Fibroblast of lung (primary cell): ENCODE data around the gene EXOC6. TPM values are rescaled to one million over a fixed set of nuclear protein-coding genes. Genes with fewer than 3 reads are reported as not detected.

Source experiments
- DNase-seq, 2 donors: peaks; one replicate each; pipeline versions ENCODE4 v3.0.0 to v3.0.0-alpha.2; 2010; ENCODE audit warnings: low read depth in 2 of 2
- H2AFZ ChIP-seq: 2 replicates; pipeline ENCODE4 v1.5.1; 2012; ENCODE audit warnings: low read length, control low read depth, inconsistent platforms
- H3K27ac ChIP-seq: 2 replicates; pipeline ENCODE4 v1.5.1; 2011; ENCODE audit warnings: low read length, control low read depth; ENCODE audit not compliant: insufficient read depth
- H3K27me3 ChIP-seq: 2 replicates; pipeline ENCODE4 v1.5.1; 2011; ENCODE audit warnings: mild to moderate bottlenecking, low read length; ENCODE audit not compliant: control insufficient read depth, insufficient read depth
- H3K36me3 ChIP-seq: 2 replicates; pipeline ENCODE4 v1.5.1; 2011; ENCODE audit warnings: low read length; ENCODE audit not compliant: control insufficient read depth, insufficient read depth
- H3K4me1 ChIP-seq: 2 replicates; pipeline ENCODE4 v1.5.1; 2011; ENCODE audit warnings: low read length; ENCODE audit not compliant: control insufficient read depth, insufficient read depth; ENCODE audit errors: extremely low read depth
- H3K4me2 ChIP-seq: 2 replicates; pipeline ENCODE4 v1.5.1; 2011; ENCODE audit warnings: low read length, control low read depth; ENCODE audit not compliant: insufficient read depth; ENCODE audit errors: extremely low read depth
- H3K4me3 ChIP-seq, 4 experiments: fragments of 200-600 bp in 1 of 4; sonication (generic) in 1 of 4; replicated peaks in 1 of 4; 2 replicates each; pipeline ENCODE4 v1.5.1; 2011 to 2016; ENCODE audit warnings: low read length in 4 of 4, low read depth in 3 of 4, mild to moderate bottlenecking in 3 of 4, control low read depth in 2 of 4, inconsistent platforms in 1 of 4, mixed read lengths in 1 of 4; ENCODE audit not compliant: insufficient read depth in 1 of 4; ENCODE audit errors: control extremely low read depth in 1 of 4
- H3K79me2 ChIP-seq: 2 replicates; pipeline ENCODE4 v1.5.1; 2012; ENCODE audit warnings: mild to moderate bottlenecking, low read length, inconsistent platforms; ENCODE audit not compliant: control insufficient read depth, insufficient read depth
- H3K9ac ChIP-seq: 2 replicates; pipeline ENCODE4 v1.5.1; 2011; ENCODE audit warnings: mild to moderate bottlenecking, low read length, control low read depth; ENCODE audit not compliant: insufficient read depth
- H3K9me3 ChIP-seq: 2 replicates; pipeline ENCODE4 v1.5.1; 2012; ENCODE audit warnings: low read depth, low read length; ENCODE audit not compliant: control insufficient read depth, insufficient read depth
- H4K20me1 ChIP-seq: 2 replicates; pipeline ENCODE4 v1.5.1; 2011; ENCODE audit warnings: low read length; ENCODE audit not compliant: control insufficient read depth, insufficient read depth; ENCODE audit errors: extremely low read depth
- CTCF ChIP-seq, 2 donors: IDR thresholded peaks in 1 of 2; conservative IDR thresholded peaks in 1 of 2; 1 replicate in 1 of 2; 2 replicates in 1 of 2; pipeline ENCODE4 v1.5.1; 2011 to 2012; ENCODE audit warnings: low read length in 2 of 2, control low read depth in 1 of 2, inconsistent platforms in 1 of 2, low read depth in 1 of 2, mild to moderate bottlenecking in 1 of 2
- EZH2 ChIP-seq: IDR thresholded peaks from 2 replicates; pipeline ENCODE4 v1.5.1; 2012; ENCODE audit warnings: low read length, control low read depth, mild to moderate bottlenecking; ENCODE audit errors: missing control alignments
- polyA plus RNA-seq, 2 donors: library from polyadenylated mRNA; depleted of rRNA in 1 of 2; stranded (reverse) in 1 of 2; unstranded in 1 of 2; fragments of >200 nt; gene quantifications; 2 replicates each; pipeline ENCODE4 v1.2.1, GENCODE V29; 2011 to 2012; ENCODE audit warnings: missing spikeins in 1 of 2
- total RNA-seq: library from RNA; depleted of rRNA; stranded (reverse); fragments of >200 nt; gene quantifications from 2 replicates; pipeline ENCODE4 v1.2.1, GENCODE V29; 2014

EXOC6 gene
- total and polyA plus RNA-seq, 2 donors (not counting 1 experiment from before 2014, with no cell fraction given) = 6.2 to 9.2 TPM

DNA sequence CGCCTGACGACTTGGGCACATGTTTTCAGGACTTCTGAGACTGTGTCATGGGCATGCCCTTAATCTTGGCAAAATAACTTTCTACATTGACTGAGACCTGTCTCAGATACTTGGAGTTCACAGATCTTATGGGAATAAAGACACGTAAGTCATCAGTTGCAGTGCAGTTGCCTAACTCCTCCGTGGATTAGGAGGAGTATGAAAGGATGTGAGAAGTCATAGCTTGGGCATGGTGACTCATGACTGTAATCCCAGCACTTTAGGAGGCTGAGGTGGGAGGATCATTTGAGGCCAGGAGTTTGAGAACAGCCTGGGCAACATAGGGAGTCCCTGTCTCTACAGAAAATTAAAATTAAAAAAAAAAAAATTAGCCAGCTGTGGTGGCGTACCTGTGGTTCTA is 49.6 kb downstream of the EXOC6 start:
- Histone ChIP-seq H3K4me3 (no peak overlapping the region), H3K27me3 (no peaks in the 10 kb centered on the region), H2AFZ (no peak overlapping the region), H3K4me2 (no peak overlapping the region), H3K4me1 (no peaks in the 10 kb centered on the region), H3K9ac (no peak overlapping the region), H3K36me3 (no peaks in the 10 kb centered on the region), H3K9me3 (no peaks in the 10 kb centered on the region), H4K20me1 (no peaks in the 10 kb centered on the region), H3K27ac (no peak overlapping the region), H3K79me2 (no peaks in the 10 kb centered on the region)
- no peak for DNase-seq
- TF ChIP-seq EZH2 (no peak), CTCF (conservative IDR thresholded peaks at IDR 0.05 in 1 of 2, IDR thresholded peaks at IDR 0.05 in 1 of 2; ENCODE audit: low read depth in 1 of 2, low read length in 2 of 2) (no peak)

DNA sequence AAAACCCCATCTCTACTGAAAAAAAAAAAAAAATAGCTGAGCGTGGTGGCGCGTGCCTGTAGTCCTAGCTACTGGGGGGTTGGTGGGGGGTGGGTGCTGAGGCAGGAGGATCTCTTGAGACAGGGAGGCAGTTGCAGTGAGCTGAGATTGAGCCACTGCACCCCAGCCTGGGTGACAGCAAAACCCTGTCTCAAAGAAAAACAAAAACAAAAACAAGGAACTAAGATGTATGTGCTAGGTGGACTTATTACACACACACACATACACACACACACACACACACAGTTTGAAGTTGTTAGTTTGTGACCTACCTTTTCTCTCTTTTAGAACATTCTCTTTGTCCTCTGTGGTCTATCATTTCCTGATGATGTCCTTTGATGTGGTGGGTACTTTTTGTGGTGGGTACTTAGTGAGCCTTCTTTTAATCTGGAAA is 53.5 kb downstream of the EXOC6 start:
- no peaks in the 10 kb centered on the region for H3K4me1 ChIP-seq
- H3K9me3 ChIP-seq = no peaks in the 10 kb centered on the region
- H3K4me3 ChIP-seq = no peak overlapping the region
- H3K27me3 ChIP-seq = no peaks in the 10 kb centered on the region
- H3K27ac ChIP-seq = no peak overlapping the region
- no peaks in the 10 kb centered on the region for H3K79me2 ChIP-seq
- H3K4me2 ChIP-seq = no peak overlapping the region
- no peak overlapping the region for H2AFZ ChIP-seq
- H3K36me3 ChIP-seq = no peaks in the 10 kb centered on the region
- DNase-seq = no peak
- no peaks in the 10 kb centered on the region for H4K20me1 ChIP-seq
- H3K9ac ChIP-seq = no peak overlapping the region
- TF ChIP-seq CTCF (conservative IDR thresholded peaks at IDR 0.05 in 1 of 2, IDR thresholded peaks at IDR 0.05 in 1 of 2; ENCODE audit: low read depth in 1 of 2, low read length in 2 of 2) = no peak
- no peak for TF ChIP-seq EZH2

DNA sequence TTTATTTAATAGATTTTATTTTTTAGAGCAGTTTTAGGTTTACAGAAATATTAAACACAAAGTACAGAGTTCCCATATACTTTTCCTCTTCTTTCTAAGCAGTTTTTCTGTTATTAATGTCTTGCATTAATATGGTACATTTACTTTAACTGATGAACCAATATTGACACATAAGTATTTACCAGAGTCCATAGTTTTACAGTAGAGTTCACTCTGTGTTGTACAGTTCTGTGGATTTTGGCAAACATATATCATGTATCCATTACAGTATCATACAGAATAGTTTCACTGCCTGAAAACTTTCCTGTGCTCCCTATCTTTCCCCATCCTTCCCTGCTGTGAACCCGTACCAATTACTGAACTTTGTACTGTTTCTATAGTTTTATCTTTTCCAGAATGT is 55.3 kb downstream of the EXOC6 start:
- Histone ChIP-seq H3K4me1 (no peaks in the 10 kb centered on the region), H3K4me2 (no peak overlapping the region), H3K27ac (no peak overlapping the region), H3K9me3 (no peaks in the 10 kb centered on the region), H3K36me3 (no peaks in the 10 kb centered on the region), H4K20me1 (no peaks in the 10 kb centered on the region), H3K27me3 (no peaks in the 10 kb centered on the region), H3K9ac (no peak overlapping the region), H3K79me2 (no peaks in the 10 kb centered on the region), H3K4me3 (no peak overlapping the region), H2AFZ (no peak overlapping the region)
- TF ChIP-seq CTCF (conservative IDR thresholded peaks at IDR 0.05 in 1 of 2, IDR thresholded peaks at IDR 0.05 in 1 of 2; ENCODE audit: low read depth in 1 of 2, low read length in 2 of 2) = no peak
- TF ChIP-seq EZH2 = no peak
- DNase-seq = no peak
